Activated CD8-positive, alpha-beta memory T cell treated with anti-CD3 and anti-CD28 coated beads for 24 hours (primary cell): Measurements from ENCODE around the gene CUZD1.

Experiments
- DNase-seq: peaks from one replicate; pipeline ENCODE4 v3.0.0-alpha.2; 2020

CUZD1 gene

DNA sequence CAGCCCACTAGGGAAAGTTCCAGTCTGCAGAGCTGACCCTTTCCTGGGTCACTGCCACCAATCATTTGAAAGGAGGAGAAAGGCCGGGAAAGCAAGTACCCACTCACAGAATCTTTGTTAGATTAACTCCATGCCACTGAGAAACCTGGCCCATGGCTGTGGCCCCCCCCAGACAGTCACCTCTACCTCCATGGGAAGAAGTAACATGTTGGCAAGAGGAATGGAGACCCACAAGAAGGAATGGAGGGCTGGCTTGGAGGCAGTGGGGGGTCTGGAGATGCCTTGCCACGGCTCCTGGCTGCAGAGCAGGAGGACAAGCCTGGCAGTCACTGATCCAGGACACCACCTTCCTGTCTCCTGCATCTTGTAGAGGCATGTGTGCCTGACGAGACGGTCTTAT, 32.9 kb downstream of the CUZD1 start:
- DNase-seq: no peak

DNA sequence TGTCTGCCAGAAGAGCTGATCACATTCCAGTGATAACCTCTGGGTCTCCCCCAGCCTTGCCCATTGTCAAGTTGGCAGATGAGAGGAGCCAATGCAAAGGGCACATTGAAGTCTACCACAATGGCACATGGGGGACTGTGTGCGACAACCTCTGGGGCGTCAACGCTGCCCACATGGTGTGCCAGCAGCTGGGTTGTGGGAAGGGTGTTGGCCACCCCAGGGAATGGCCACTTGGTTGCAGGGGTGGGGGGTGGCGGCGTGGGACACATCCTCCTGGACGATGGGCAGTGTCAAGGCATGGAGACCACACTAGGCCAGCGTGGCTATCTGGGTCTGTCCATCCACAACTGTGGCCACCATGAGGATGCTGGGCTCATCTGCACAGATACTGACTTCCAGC, 43.4 kb downstream of the CUZD1 start:
- DNase-seq: no peak

DNA sequence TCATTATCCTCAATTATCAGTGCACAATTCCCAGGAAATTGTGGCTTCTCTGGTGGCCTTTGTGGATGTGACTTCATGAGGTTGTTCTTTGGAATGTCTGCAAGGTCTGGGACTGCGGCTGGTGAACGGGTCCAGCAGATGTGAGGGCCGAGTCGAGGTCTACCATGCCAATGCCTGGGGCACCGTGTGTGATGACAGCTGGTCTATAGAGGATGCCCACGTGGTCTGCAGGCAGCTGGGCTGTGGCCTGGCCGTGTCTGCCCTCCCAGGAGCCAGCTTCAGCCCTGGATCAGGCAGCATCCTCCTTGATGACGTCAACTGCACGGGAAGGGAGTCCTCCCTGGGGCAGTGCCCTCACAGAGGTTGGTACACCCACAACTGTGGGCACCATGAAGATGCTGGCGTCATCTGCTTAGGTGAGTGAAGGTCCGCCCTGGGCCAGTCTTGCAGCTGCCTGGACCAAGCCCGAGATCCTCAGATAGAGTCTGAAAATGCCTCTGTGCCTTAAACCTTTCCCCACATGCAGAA, 46.9 kb downstream of the CUZD1 start:
- no peak for DNase-seq

DNA sequence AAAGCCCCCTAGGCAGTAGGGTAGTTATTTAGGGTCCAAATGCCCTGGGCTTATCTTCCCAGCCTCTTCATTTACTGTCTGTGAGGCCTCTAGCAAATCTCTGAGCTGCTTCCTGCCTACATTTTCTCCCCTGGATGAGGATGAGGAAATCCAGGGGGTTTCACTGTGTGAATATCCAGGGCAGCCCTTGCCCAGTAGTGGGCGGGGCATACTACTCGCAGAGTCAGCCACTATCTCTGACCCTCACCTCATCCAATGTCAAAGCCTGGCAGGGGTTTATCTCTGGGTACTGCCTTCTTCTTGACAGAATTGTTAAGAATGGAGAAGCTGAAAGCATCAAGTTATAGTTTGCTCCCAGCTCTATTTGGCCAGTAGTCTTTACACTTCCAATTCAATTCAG, 48.9 kb downstream of the CUZD1 start:
- DNase-seq: no peak

DNA sequence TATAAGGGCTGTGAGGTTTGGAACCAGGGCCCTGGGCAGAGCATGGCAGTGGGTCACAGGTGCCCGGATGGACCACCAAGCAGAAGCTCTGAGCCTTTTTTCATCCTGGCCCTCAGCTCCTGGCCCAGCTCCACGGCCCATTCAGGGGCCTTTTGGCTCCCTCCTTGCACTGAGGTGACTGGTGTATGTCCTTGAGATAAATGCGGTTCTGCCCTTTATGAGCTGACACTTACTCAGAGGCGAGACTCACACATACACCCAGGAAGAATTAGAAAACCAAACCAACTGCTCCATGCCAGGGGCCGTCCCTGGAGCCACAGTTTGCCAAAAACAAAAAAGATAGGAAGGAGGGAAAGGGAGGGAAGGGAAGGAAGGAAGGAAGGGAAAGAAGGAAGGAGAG, 49.7 kb downstream of the CUZD1 start:
- DNase-seq: no peak

DNA sequence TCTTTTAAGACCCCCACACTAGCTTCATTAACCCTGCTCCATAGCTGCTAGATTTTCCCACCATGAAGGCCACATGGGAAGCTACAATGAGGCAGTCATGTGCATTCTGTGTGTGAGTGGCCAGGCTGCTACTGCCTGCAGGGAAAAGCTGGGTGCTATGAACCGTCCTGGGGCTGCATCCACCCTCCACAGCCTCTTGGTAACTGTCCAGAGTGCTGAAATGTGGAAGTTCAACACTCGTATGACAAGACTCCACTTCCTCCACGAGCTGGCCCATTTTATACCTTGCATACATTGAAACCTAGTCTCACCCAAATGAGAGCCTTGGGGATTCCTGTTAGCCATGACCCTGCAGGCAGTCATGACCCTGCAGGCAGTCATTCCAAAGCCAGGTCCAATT, 59.4 kb downstream of the CUZD1 start:
- no peak for DNase-seq

DNA sequence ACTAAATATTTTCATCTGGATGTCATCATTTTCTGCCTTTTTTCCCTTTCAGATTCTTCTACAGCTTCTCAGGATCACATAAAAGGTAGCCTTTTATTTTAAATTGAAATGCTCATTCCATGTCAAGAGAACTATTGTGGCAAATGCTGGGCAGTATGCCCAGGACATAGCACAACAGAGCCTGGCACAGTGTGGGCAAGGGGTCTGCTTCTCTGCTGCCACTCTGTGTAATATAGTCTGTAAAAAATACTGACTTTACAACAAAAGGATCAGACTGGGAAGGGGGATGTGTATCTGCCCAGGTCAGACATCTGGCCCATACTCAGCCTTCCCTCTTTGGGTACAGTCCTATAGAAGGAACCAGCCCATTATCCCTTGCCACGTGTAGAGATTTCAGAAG, 62.7 kb downstream of the CUZD1 start:
- DNase-seq: no peak
